ENCODE measurements around the gene RAB30.

DNA sequence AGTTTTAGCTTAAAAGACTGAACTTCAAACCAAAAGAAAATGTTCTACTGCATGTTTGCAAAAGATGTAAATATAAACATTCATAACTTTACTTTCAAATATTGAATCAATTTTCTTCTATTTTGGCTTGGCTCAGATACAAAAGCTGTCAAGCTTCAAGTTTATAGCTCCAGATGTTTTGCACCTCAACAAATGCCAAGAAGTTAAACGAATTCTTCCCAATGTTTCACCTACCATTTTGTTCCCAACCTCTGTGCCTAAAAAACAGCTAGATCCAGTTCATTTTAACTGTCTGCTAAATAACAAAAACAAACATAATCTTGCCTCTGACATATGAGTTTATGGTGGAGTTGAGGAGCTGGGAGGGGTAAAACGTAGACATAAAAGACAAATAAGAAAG is 76.5 kb downstream of the RAB30 start:
- TF ChIP-seq, protein P1, sequence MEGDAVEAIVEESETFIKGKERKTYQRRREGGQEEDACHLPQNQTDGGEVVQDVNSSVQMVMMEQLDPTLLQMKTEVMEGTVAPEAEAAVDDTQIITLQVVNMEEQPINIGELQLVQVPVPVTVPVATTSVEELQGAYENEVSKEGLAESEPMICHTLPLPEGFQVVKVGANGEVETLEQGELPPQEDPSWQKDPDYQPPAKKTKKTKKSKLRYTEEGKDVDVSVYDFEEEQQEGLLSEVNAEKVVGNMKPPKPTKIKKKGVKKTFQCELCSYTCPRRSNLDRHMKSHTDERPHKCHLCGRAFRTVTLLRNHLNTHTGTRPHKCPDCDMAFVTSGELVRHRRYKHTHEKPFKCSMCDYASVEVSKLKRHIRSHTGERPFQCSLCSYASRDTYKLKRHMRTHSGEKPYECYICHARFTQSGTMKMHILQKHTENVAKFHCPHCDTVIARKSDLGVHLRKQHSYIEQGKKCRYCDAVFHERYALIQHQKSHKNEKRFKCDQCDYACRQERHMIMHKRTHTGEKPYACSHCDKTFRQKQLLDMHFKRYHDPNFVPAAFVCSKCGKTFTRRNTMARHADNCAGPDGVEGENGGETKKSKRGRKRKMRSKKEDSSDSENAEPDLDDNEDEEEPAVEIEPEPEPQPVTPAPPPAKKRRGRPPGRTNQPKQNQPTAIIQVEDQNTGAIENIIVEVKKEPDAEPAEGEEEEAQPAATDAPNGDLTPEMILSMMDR (IDR thresholded peaks at IDR 0.05) = no peak
- TF ChIP-seq POLR2A (IDR thresholded peaks at IDR 0.05) = no peak
